Left forelimb (tissue), 1 donor: ENCODE data around the gene PCDH9.

Experiments used
- DNase-seq: peaks from one replicate; pipeline ENCODE4 v3.0.0-alpha.2; 2018; ENCODE audit warnings: low spot score

PCDH9 gene

DNA sequence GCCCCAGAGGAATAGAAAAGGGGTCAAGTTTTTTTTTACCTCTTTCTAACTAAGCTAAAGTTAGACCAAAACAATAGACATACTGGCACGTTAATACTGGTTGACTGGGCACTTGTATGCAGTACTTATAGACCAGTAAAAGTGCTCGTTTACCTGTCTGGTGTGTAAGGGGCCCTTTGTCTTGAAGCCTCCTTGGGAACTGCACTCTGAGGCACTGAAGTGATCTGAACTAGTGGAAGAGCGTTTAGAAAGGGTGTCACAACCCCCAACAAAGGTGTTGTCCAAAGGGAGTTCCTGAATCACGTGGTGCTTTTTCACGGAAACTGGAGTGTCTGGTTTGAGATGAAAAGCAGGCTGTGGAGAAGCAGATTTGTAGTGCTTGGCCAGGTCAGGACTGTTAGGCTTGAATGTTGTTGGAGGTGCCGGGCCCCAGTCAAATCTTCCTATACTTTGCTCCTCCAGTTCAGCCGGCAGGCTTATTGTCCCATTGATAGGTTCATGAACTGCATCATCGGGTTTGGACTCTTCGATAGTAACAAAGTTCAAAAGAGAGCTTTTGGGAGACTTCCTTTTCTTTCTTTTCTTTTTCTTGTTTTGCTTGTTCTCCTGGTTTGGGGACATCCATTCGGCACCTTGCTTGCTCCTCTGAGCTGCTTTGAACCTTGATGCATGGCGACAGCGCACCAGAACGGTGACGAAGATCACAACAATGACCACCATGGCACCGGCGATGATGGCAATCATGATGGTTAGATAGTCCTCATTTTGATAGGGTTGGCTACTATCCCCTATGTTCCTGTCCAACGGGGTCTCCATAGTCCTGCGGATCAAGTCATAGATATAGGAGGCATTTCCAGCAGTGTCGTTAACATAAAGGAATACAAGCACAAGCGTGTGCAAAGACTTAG, 4.6 kb downstream of the PCDH9 start:
- no peak for DNase-seq

- DNase-seq = peak; percentile 85
Measured at GRCh38 chr13:67224148-67224846, 5.8 kb downstream of the PCDH9 start.

- DNase-seq = no peak
Measured at GRCh38 chr13:67223742-67224141, 6.4 kb downstream of the PCDH9 start.

- DNase-seq = no peak
Measured at GRCh38 chr13:67223024-67223423, 7.1 kb downstream of the PCDH9 start.

DNA sequence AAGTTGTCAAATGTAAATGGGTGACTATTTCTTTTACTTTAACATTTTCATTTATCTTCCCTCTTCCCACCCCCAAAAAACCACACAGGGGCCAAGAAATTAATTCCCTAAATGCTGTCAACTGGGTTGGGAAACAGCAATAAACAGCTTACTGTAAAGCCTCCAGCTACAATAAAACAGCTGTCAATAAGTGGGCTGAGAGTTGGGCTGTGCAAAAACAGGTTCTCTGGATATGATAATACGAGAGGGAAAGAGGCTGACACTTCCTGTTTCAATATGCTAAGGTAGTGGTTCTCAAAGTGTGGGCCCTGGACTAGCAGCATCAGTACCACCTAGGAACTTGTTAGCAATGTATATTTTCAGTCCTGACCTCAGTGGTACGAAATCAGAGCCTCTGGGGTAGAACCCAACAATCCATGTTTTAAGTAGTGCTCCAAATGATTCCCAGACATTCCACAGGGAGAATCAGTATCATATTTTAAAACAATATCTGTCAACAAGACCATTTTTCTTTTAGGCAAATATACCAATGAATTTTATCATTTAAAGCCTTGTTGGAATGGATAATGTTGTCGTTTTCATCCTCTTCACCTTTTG, 8.4 kb downstream of the PCDH9 start:
- no peak for DNase-seq

DNA sequence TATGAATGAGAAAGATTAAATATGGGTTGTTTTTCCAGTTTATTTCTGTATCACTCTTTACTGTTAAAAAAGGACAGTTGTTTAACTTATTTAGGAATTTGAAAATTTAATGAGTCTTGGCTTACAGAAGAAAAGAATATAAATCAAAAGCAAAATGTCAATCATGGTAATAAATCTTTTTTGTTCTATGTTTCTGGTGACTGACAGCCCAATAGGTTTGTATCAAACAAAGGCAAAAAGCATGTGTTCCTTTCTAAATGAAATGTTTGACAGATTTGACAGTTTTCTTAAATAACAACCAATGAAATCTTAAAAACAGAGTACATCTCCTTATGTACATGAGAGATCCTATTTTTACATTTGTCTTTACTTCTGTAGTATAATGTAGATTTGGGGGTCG, 11.0 kb downstream of the PCDH9 start:
- DNase-seq = no peak

DNA sequence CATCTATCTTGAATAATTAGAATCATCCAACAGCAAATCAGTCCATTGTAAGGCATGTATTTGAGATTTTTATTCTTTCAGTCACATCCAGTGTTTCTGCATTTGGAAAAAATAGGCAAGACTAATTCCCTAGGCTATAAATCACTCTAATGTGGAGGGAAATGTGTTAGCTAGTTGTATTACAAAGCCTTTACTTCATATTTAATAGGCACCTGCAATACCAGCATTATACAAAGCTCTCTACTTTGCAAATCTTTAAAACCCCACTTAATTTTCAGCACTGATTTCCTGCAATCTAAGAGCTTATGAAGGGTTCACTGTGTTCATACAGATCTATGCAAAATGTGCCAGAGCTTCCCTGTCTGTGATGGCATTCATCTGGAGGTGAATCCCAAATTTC, 12.3 kb downstream of the PCDH9 start:
- DNase-seq = no peak

DNA sequence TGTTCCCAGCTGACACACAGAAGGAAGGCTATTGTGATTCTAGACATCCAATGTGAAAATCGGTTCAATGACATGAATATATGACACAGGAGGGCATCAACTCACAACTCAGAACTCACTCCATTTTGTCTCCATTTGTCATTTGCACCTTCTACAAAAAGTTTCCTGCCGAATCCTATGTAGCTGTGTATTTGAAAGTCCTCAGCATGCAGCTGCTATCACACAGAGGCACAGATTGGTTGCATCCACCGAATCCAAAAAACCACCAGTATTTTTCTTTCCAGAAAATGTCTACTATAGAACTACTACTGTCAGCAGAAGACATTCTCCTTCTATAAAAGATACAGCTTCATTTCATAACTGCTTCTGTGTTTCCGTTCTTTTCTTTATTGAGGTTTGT, 13.3 kb downstream of the PCDH9 start:
- no peak for DNase-seq

DNA sequence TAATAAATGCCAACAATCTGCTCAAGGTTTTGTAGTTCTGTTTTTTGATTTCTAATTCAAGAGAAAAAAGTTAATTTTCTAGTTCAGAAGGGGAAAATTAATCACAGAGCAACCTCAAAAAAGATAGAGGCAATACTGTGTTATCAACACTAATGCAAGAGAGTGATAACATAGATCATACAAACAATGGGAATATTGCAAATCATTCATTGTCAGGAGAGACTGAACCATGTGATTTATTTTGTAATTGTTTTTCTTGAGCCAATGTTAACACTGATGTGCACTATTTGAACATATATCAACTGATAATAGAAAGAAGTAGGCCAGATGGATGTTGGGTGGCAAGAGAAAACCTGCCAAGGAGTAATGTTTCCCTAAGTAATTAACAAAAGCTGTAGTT, 19.9 kb downstream of the PCDH9 start:
- DNase-seq = no peak

- DNase-seq = no peak
Measured at GRCh38 chr13:67208552-67208951, 21.6 kb downstream of the PCDH9 start.

DNA sequence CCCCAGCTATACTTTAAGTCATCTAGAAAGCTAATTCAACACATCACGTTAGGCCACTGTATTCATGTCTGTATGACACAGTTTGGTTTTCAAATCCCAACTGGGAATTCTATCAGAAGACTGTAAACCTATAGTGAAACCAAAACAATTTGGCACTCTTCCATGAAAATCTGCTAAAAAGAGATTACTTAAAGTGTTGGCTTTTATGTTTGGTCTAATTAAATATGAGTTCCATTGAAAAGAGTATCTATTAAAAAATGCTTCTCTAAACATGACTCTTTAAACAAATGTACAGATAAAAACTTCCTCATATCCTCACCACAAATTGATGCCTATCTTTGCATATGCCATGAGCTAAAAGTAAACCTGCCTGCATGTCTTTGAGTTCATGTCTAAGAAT, 25.4 kb downstream of the PCDH9 start:
- no peak for DNase-seq

GRCh38 chr13:67200605-67201004, 29.5 kb downstream of the PCDH9 start:
- DNase-seq = no peak

GRCh38 chr13:67200183-67200582, 30.0 kb downstream of the PCDH9 start:
- no peak for DNase-seq

- no peak for DNase-seq
Measured at GRCh38 chr13:67197704-67198103, 32.4 kb downstream of the PCDH9 start.

DNA sequence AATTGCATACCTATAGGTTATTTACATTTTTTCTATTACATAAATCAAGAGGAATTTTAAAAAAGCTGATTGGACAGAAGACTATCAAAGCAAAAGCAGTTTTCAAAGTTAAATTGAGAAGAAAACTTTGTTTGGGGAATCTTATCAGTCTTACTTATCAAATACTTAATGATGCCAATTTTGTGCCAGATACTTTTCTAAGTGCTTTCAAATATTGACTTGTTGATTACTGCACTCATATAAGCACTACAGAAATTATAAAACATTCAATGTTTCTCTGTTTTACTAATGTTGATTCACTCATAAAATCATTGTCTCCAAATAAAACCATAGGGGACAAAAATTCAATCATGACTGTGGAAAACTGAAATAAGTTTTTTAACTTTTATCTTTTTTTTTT, 36.2 kb downstream of the PCDH9 start:
- DNase-seq = no peak

DNA sequence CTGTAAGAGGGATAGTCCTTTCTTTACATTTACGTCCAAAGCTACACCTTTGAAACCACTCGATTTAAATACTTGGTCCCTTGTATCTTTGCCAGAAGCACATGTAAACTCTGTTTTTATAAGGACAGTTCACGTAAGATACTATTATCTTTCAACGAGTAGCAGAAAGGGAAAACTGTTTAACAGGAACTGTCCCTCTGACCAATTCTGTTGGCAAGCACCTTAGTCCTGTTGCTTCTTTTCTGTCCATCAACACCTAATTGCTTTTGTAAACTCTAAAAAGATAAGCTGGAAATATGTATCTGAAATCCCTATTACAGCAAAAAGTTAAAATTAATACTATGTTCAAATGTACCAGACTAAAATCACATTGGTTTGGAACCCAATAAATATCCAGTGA, 37.4 kb downstream of the PCDH9 start:
- DNase-seq = no peak

- no peak for DNase-seq
Measured at GRCh38 chr13:67186995-67187569, 43.1 kb downstream of the PCDH9 start.

- no peak for DNase-seq
Measured at GRCh38 chr13:67184247-67184646, 45.9 kb downstream of the PCDH9 start.

DNA sequence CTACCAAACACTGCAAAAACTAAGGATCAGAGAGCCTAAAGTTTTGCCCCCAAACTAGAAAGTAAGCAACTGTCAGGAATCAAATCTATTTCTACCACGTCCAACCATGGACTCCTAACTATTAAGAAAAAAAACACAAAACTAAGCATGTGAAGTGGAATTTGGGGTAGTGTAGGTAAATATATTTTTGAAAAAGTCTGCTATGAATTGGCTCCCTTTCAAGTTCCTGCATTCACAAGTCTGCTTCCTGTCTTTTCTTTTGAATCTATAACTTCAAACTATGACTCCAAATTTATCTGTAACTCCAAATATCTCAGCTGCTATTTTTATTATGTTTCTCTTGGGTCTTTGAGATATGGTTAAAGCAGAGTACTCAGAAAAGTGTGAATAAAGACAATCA, 47.0 kb downstream of the PCDH9 start:
- no peak for DNase-seq

GRCh38 chr13:67175836-67176459, 54.2 kb downstream of the PCDH9 start:
- no peak for DNase-seq

GRCh38 chr13:67168384-67168783, 61.8 kb downstream of the PCDH9 start:
- DNase-seq = no peak

DNA sequence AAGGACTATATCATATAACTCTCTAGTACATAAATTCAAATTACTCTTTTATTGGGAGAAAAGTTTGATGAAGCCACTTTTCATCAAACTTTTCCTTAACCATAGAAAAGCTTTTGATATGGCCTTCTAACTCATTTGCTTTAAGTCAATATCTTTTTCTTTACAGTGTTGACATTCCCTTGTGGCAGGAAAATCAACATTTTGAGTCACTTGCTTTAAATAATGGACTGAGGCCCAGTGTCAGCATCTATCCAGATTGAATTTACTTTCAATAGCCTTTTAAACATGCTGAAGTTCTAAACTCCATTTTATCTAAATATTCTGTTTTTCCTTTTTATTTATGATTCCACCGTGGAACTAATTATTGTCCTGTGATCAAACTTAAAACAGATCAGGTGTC, 62.7 kb downstream of the PCDH9 start:
- no peak for DNase-seq
